Measurements from ENCODE around the gene RNF10.
"Not testable (repeated sequence)": the region's sequence is repeated elsewhere in the genome, so short reads cannot be mapped to it uniquely, and the experiment has no call there.

RNF10 gene

GRCh38 chr12:120528861-120529525, 5.2 kb upstream of the RNF10 start, which contains the start of gene COQ5:
Gene COQ5, minus strand, starts transcription at chr12:120529158. Its CDS starts 17 bp downstream, at chr12:120529141.
- H3K36me3 ChIP-seq (ENCODE audit: insufficient read depth, low read length), result no peaks in the 10 kb centered on the region
- peaks cover 11% of the 10 kb centered on the region for H3K79me2 ChIP-seq (ENCODE audit: control insufficient read depth, insufficient read depth, low read length, unreplicated experiment)
- H2AFZ ChIP-seq (ENCODE audit: low read length, unreplicated experiment), result peak within 1 kb of the TSS; percentile 98
- no peaks in the 10 kb centered on the region for H3K27me3 ChIP-seq (ENCODE audit: insufficient read depth, low read length)
- peak within 1 kb of the TSS; percentile 75 for H3K4me3 ChIP-seq (ENCODE audit: low read depth, low read length)
- H3K4me1 ChIP-seq (ENCODE audit: control insufficient read depth, insufficient read depth, low read length, unreplicated experiment), result peaks cover 15% of the 10 kb centered on the region
- peak within 1 kb of the TSS; percentile 54 for H3K27ac ChIP-seq (ENCODE audit: low read depth, low read length)

DNA sequence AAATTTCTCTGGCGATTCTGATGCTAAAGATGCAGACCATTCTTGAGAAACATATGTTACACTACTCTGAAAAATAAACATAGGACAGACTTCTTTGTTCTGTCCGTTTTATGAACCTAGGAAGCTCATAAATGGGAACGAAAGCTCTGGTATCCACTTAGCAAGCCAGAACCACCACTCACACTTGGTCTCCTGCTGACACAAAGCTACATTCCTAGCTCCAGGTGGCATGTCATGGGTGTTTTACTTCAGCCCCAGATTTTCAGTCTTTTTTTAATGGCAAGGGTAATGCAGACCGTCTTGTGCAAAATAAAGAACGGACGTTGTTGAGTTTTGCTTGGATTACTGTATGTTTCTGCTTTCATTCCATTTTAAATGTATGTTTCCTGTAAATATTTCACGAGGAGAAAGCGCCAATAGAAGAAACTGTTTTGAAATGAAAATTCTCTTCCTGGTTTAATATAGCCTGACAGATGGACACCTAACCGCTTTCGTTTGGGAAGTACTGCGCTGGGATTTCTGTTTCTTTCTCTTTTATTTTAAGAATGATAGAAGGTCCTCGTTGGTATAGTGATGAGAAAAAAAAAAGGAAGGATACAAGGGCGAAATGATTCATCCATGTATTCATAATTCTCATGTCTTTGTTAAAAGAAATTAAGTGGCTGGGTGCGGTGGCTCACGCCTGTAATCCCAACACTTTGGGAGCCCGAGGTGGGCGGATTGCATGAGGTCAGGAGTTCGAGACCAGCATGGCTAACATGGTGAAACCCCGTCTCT, 4.3 kb upstream of the RNF10 start:
- peaks cover 15% of the 10 kb centered on the region for H3K4me1 ChIP-seq (ENCODE audit: control insufficient read depth, insufficient read depth, low read length, unreplicated experiment)
- H3K4me3 ChIP-seq (ENCODE audit: low read depth, low read length), result peak overlapping the region; percentile 75
- H3K27ac ChIP-seq (ENCODE audit: low read depth, low read length), result peak overlapping the region; percentile 54
- H3K79me2 ChIP-seq (ENCODE audit: control insufficient read depth, insufficient read depth, low read length, unreplicated experiment), result peaks cover 18% of the 10 kb centered on the region
- peak overlapping the region; percentile 98 for H2AFZ ChIP-seq (ENCODE audit: low read length, unreplicated experiment)
- no peaks in the 10 kb centered on the region for H3K36me3 ChIP-seq (ENCODE audit: insufficient read depth, low read length)
- no peaks in the 10 kb centered on the region for H3K27me3 ChIP-seq (ENCODE audit: insufficient read depth, low read length)

DNA sequence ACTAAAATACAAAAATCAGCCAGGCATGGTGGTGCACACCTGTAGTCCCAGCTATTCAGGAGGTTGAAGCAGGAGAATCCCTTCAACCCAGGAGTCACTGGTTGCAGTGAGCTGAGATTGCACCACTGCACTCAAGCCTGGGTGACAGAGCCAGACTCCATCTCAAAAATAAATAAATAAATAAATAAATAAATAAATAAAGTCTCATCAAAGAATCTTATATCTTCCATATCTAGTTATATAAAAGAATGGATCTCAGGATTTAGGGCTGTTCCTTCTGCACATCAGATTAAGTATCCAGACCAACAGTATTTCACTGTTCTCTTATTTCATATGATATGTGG, 3.8 kb upstream of the RNF10 start:
- not testable (repeated sequence) for H3K36me3 ChIP-seq (ENCODE audit: insufficient read depth, low read length); H3K27ac ChIP-seq (ENCODE audit: low read depth, low read length); H2AFZ ChIP-seq (ENCODE audit: low read length, unreplicated experiment); H3K27me3 ChIP-seq (ENCODE audit: insufficient read depth, low read length)
- H3K4me3 ChIP-seq (ENCODE audit: low read depth, low read length), result peak overlapping the region; percentile 75; the same call in 1 of the 2 replicates
- peaks cover 14% of the 10 kb centered on the region for H3K4me1 ChIP-seq (ENCODE audit: control insufficient read depth, insufficient read depth, low read length, unreplicated experiment)
- peaks cover 21% of the 10 kb centered on the region for H3K79me2 ChIP-seq (ENCODE audit: control insufficient read depth, insufficient read depth, low read length, unreplicated experiment)

- H3K27me3 ChIP-seq (ENCODE audit: insufficient read depth, low read length), result no peaks in the 10 kb centered on the region
- H3K4me1 ChIP-seq (ENCODE audit: control insufficient read depth, insufficient read depth, low read length, unreplicated experiment), result peaks cover 28% of the 10 kb centered on the region
- H3K36me3 ChIP-seq (ENCODE audit: insufficient read depth, low read length), result peaks cover 16% of the 10 kb centered on the region; the same call in 1 of the 2 replicates
- H3K27ac ChIP-seq (ENCODE audit: low read depth, low read length), result no peak overlapping the region
- peaks cover 42% of the 10 kb centered on the region for H3K79me2 ChIP-seq (ENCODE audit: control insufficient read depth, insufficient read depth, low read length, unreplicated experiment)
- no peak overlapping the region for H3K4me3 ChIP-seq (ENCODE audit: low read depth, low read length)
- no peak overlapping the region for H2AFZ ChIP-seq (ENCODE audit: low read length, unreplicated experiment)
These were observed 1.4 kb upstream of the RNF10 start for GRCh38 chr12:120532701-120533238.

DNA sequence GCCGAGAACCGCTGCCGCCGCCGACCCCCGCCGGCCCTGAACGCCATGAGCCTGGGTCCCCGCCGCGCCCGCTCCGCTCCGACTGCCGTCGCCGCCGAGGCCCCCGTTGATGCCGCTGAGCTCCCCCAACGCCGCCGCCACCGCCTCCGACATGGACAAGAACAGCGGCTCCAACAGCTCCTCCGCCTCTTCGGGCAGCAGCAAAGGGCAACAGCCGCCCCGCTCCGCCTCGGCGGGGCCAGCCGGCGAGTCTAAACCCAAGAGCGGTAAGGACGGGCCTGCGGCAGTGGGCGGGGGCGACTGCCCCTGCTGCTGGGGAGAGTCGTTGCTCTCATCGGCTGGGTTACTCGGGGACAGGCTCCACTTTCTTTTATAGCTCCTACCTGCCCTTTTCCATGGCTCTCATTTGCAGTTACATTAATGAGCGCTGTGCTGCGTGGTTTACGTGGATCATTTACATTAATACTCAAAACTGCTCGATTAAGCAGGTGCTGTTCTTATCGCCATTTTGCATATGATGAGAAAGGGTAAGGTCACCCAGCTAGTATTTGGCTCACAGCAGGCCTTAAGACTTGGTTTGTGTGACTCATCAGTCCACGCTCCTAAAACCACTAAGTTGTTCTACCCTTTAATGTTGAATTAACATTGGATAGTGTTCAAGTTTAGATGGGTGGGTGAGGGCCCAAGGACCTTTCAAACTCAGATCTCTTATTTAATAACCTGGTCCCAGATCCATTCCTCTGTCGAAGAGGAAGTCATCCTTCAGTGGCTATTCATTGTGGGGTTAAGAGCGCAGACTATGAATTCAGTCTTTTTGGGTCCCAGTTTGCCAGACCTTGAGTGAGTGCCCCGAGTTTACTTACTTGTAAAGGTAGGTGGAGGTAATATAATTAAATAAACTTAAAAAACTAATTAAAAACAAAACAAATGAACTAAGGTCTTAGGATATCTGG, 823 bp downstream of the RNF10 start:
- Histone ChIP-seq H3K36me3 (ENCODE audit: insufficient read depth, low read length) (peaks cover 18% of the 10 kb centered on the region; the same call in 1 of the 2 replicates), H3K27ac (ENCODE audit: low read depth, low read length) (peak overlapping the region; percentile 53), H3K27me3 (ENCODE audit: insufficient read depth, low read length) (no peaks in the 10 kb centered on the region), H3K79me2 (ENCODE audit: control insufficient read depth, insufficient read depth, low read length, unreplicated experiment) (peaks cover 58% of the 10 kb centered on the region), H3K4me1 (ENCODE audit: control insufficient read depth, insufficient read depth, low read length, unreplicated experiment) (peaks cover 43% of the 10 kb centered on the region), H3K4me3 (ENCODE audit: low read depth, low read length) (peak overlapping the region; percentile 87), H2AFZ (ENCODE audit: low read length, unreplicated experiment) (peak overlapping the region; percentile 63)

- no peaks in the 10 kb centered on the region for H3K27me3 ChIP-seq (ENCODE audit: insufficient read depth, low read length)
- peak overlapping the region; percentile 87 for H3K4me3 ChIP-seq (ENCODE audit: low read depth, low read length)
- H3K27ac ChIP-seq (ENCODE audit: low read depth, low read length), result no peak overlapping the region
- no peak overlapping the region for H2AFZ ChIP-seq (ENCODE audit: low read length, unreplicated experiment)
- peaks cover 18% of the 10 kb centered on the region; the same call in 1 of the 2 replicates for H3K36me3 ChIP-seq (ENCODE audit: insufficient read depth, low read length)
- peaks cover 69% of the 10 kb centered on the region for H3K79me2 ChIP-seq (ENCODE audit: control insufficient read depth, insufficient read depth, low read length, unreplicated experiment)
- H3K4me1 ChIP-seq (ENCODE audit: control insufficient read depth, insufficient read depth, low read length, unreplicated experiment), result peaks cover 50% of the 10 kb centered on the region
These were observed 2.1 kb downstream of the RNF10 start for GRCh38 chr12:120536064-120536791.

DNA sequence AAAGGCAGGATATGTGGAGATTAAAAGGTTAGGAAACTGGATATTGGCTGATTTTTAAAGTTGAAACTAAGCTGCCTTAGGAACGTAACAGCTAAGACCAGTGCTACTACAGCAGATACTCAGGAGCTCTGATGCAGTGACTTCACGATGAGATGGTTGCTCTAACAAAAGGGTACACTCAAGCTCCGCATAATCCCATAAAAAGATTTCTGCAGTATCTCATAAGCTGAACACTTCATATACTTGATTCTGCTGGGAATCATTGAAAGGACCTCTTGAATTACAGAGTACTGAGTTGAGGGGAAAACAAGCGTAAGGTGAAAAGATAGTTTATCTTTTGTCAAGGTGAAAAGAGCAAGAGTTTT, 3.7 kb downstream of the RNF10 start:
- H3K27me3 ChIP-seq (ENCODE audit: insufficient read depth, low read length), result no peaks in the 10 kb centered on the region
- H3K4me1 ChIP-seq (ENCODE audit: control insufficient read depth, insufficient read depth, low read length, unreplicated experiment), result peaks cover 50% of the 10 kb centered on the region
- H3K79me2 ChIP-seq (ENCODE audit: control insufficient read depth, insufficient read depth, low read length, unreplicated experiment), result peaks cover 84% of the 10 kb centered on the region
- peaks cover 18% of the 10 kb centered on the region; the same call in 1 of the 2 replicates for H3K36me3 ChIP-seq (ENCODE audit: insufficient read depth, low read length)
- H3K27ac ChIP-seq (ENCODE audit: low read depth, low read length), result peak overlapping the region; percentile 74
- H2AFZ ChIP-seq (ENCODE audit: low read length, unreplicated experiment), result no peak overlapping the region
- peak overlapping the region; percentile 62 for H3K4me3 ChIP-seq (ENCODE audit: low read depth, low read length)

- peak overlapping the region; percentile 74 for H3K27ac ChIP-seq (ENCODE audit: low read depth, low read length)
- peaks cover 91% of the 10 kb centered on the region for H3K79me2 ChIP-seq (ENCODE audit: control insufficient read depth, insufficient read depth, low read length, unreplicated experiment)
- H2AFZ ChIP-seq (ENCODE audit: low read length, unreplicated experiment), result no peak overlapping the region
- peaks cover 18% of the 10 kb centered on the region; the same call in 1 of the 2 replicates for H3K36me3 ChIP-seq (ENCODE audit: insufficient read depth, low read length)
- no peaks in the 10 kb centered on the region for H3K27me3 ChIP-seq (ENCODE audit: insufficient read depth, low read length)
- H3K4me1 ChIP-seq (ENCODE audit: control insufficient read depth, insufficient read depth, low read length, unreplicated experiment), result peaks cover 50% of the 10 kb centered on the region
- H3K4me3 ChIP-seq (ENCODE audit: low read depth, low read length), result peak overlapping the region; percentile 62
These were observed 4.4 kb downstream of the RNF10 start for GRCh38 chr12:120538281-120539156.

- Histone ChIP-seq H3K4me3 (ENCODE audit: low read depth, low read length) (peak overlapping the region; percentile 62), H3K27me3 (ENCODE audit: insufficient read depth, low read length) (no peaks in the 10 kb centered on the region), H3K4me1 (ENCODE audit: control insufficient read depth, insufficient read depth, low read length, unreplicated experiment) (peaks cover 52% of the 10 kb centered on the region), H3K79me2 (ENCODE audit: control insufficient read depth, insufficient read depth, low read length, unreplicated experiment) (peaks cover 97% of the 10 kb centered on the region), H3K27ac (ENCODE audit: low read depth, low read length) (peak overlapping the region; percentile 74), H2AFZ (ENCODE audit: low read length, unreplicated experiment) (no peak overlapping the region), H3K36me3 (ENCODE audit: insufficient read depth, low read length) (peaks cover 18% of the 10 kb centered on the region; the same call in 1 of the 2 replicates)
These were observed 5.1 kb downstream of the RNF10 start for GRCh38 chr12:120539303-120539702.
